Measurements from ENCODE around the gene MAP1B. TPM values are rescaled to one million over a fixed set of nuclear protein-coding genes. Genes with fewer than 3 reads are reported as not detected.

Gene MAP1B
- total RNA-seq, 1 donor from 2014 or later: 20.5 TPM

- intact Hi-C loops (cut with DNase I): no loop called here
- Histone ChIP-seq H3K36me3 (no peaks in the 10 kb centered on the region), H3K9me3 (no peaks in the 10 kb centered on the region), H3K27me3 (no peaks in the 10 kb centered on the region), H3K4me1 (peaks cover 6% of the 10 kb centered on the region), H3K4me3 (no peak overlapping the region), H3K27ac (no peak overlapping the region)
- ATAC-seq (no peak), DNase-seq (no peak)
- no peak for TF ChIP-seq CTCF (IDR thresholded peaks at IDR 0.05)
Measured at GRCh38 chr5:72125271-72125940, 18.1 kb downstream of the MAP1B start.

GRCh38 chr5:72125941-72126620, 18.8 kb downstream of the MAP1B start:
- H3K4me1 ChIP-seq: peaks cover 6% of the 10 kb centered on the region

GRCh38 chr5:72126796-72127195, 19.5 kb downstream of the MAP1B start:
- H3K27ac ChIP-seq: no peak overlapping the region
- no peak overlapping the region for H3K4me3 ChIP-seq
- H3K36me3 ChIP-seq: no peaks in the 10 kb centered on the region
- H3K4me1 ChIP-seq: peaks cover 6% of the 10 kb centered on the region
- DNase-seq (no peak), ATAC-seq (no peak)
- intact Hi-C loops (cut with DNase I): no loop called here
- H3K27me3 ChIP-seq: no peaks in the 10 kb centered on the region
- no peak for TF ChIP-seq CTCF (IDR thresholded peaks at IDR 0.05)
- H3K9me3 ChIP-seq: no peaks in the 10 kb centered on the region

More at GRCh38 chr5:72125941-72126620, 18.8 kb downstream of the MAP1B start:
- H3K27me3 ChIP-seq: no peaks in the 10 kb centered on the region
- no peak overlapping the region for H3K4me3 ChIP-seq
- H3K9me3 ChIP-seq: no peaks in the 10 kb centered on the region
- DNase-seq: no peak
- no peak for TF ChIP-seq CTCF (IDR thresholded peaks at IDR 0.05)
- no peak for ATAC-seq
- no peak overlapping the region for H3K27ac ChIP-seq
- H3K36me3 ChIP-seq: no peaks in the 10 kb centered on the region
- intact Hi-C loops (cut with DNase I): no loop called here

- H3K27ac ChIP-seq: no peak overlapping the region
- H3K27me3 ChIP-seq: no peaks in the 10 kb centered on the region
- no peak overlapping the region for H3K4me3 ChIP-seq
- peaks cover 6% of the 10 kb centered on the region for H3K4me1 ChIP-seq
- ATAC-seq (no peak), DNase-seq (no peak)
- no peaks in the 10 kb centered on the region for H3K9me3 ChIP-seq
- intact Hi-C loops (cut with DNase I): no loop called here
- TF ChIP-seq CTCF (IDR thresholded peaks at IDR 0.05): no peak
- H3K36me3 ChIP-seq: no peaks in the 10 kb centered on the region
Measured at GRCh38 chr5:72129725-72130124, 22.4 kb downstream of the MAP1B start.

GRCh38 chr5:72130351-72130761, 23.1 kb downstream of the MAP1B start:
- ATAC-seq (no peak), DNase-seq (no peak)
- TF ChIP-seq CTCF (IDR thresholded peaks at IDR 0.05): no peak
- Histone ChIP-seq H3K9me3 (no peaks in the 10 kb centered on the region), H3K4me3 (no peak overlapping the region), H3K36me3 (no peaks in the 10 kb centered on the region), H3K4me1 (peaks cover 6% of the 10 kb centered on the region), H3K27me3 (no peaks in the 10 kb centered on the region), H3K27ac (no peak overlapping the region)
- intact Hi-C loops (cut with DNase I): no loop called here

Data from upper lobe of right lung (tissue), 1 donor.